ENCODE data around the gene DPYD. TPM values are rescaled to one million over a fixed set of nuclear protein-coding genes. Genes with fewer than 3 reads are reported as not detected.

DPYD gene
- total and polyA plus RNA-seq, 7 donors = 2.5 to 7.3 (median 5.1) TPM

- ATAC-seq = no peak
- no peak for TF ChIP-seq CTCF (IDR thresholded peaks at IDR 0.05)
- DNase-seq = no peak
- Histone ChIP-seq H3K9me3 (no peaks in the 10 kb centered on the region), H3K36me3 (ENCODE audit: insufficient read depth in 1 of 2, low read depth in 1 of 2) (no peaks in the 10 kb centered on the region), H3K4me3 (no peak overlapping the region), H3K27me3 (ENCODE audit: insufficient read depth in 3 of 3, low read length in 2 of 3) (no peaks in the 10 kb centered on the region), H3K4me1 (no peaks in the 10 kb centered on the region), H3K27ac (no peak overlapping the region)
- intact Hi-C loops (cut with DNase I) = no loop called here
These were observed 769.2 kb downstream of the DPYD start for GRCh38 chr1:97151651-97152050.

GRCh38 chr1:97145321-97145956 is 775.4 kb downstream of the DPYD start:
- Histone ChIP-seq H3K27ac (no peak overlapping the region), H3K4me1 (no peaks in the 10 kb centered on the region), H3K9me3 (no peaks in the 10 kb centered on the region), H3K36me3 (ENCODE audit: insufficient read depth in 1 of 2, low read depth in 1 of 2) (no peaks in the 10 kb centered on the region), H3K4me3 (no peak overlapping the region), H3K27me3 (ENCODE audit: insufficient read depth in 3 of 3, low read length in 2 of 3) (no peaks in the 10 kb centered on the region)
- DNase-seq (no peak), ATAC-seq (no peak)
- WGBS, 3 donors = 45 to 67% (median 49%) methylated on average over 6 of the region's 6 CpGs
- intact Hi-C loops (cut with DNase I) = no loop called here
- no peak for TF ChIP-seq CTCF (IDR thresholded peaks at IDR 0.05)

GRCh38 chr1:97144527-97144926 is 776.3 kb downstream of the DPYD start:
- no peaks in the 10 kb centered on the region for H3K4me1 ChIP-seq
- H3K4me3 ChIP-seq = no peak overlapping the region
- TF ChIP-seq CTCF (IDR thresholded peaks at IDR 0.05) = no peak
- H3K9me3 ChIP-seq = no peaks in the 10 kb centered on the region
- no peaks in the 10 kb centered on the region for H3K27me3 ChIP-seq (ENCODE audit: insufficient read depth in 3 of 3, low read length in 2 of 3)
- H3K27ac ChIP-seq = no peak overlapping the region
- ATAC-seq (no peak), DNase-seq (no peak)
- no peaks in the 10 kb centered on the region for H3K36me3 ChIP-seq (ENCODE audit: insufficient read depth in 1 of 2, low read depth in 1 of 2)
- intact Hi-C loops (cut with DNase I) = no loop called here

GRCh38 chr1:97143236-97143882 is 777.5 kb downstream of the DPYD start:
- ATAC-seq (no peak), DNase-seq (no peak)
- Histone ChIP-seq H3K27ac (no peak overlapping the region), H3K27me3 (ENCODE audit: insufficient read depth in 3 of 3, low read length in 2 of 3) (no peaks in the 10 kb centered on the region), H3K9me3 (no peaks in the 10 kb centered on the region), H3K4me1 (peaks cover 5% of the 10 kb centered on the region), H3K4me3 (no peak overlapping the region), H3K36me3 (ENCODE audit: insufficient read depth in 1 of 2, low read depth in 1 of 2) (no peaks in the 10 kb centered on the region)
- 94 to 96% (median 94%) methylated on average over 2 of the region's 2 CpGs for WGBS, 3 donors
- no peak for TF ChIP-seq CTCF (IDR thresholded peaks at IDR 0.05)
- intact Hi-C loops (cut with DNase I) = no loop called here

- DNase-seq (no peak), ATAC-seq (no peak)
- Histone ChIP-seq H3K4me1 (peaks cover 7% of the 10 kb centered on the region), H3K4me3 (no peak overlapping the region), H3K27ac (no peak overlapping the region), H3K9me3 (no peaks in the 10 kb centered on the region), H3K36me3 (ENCODE audit: insufficient read depth in 1 of 2, low read depth in 1 of 2) (no peaks in the 10 kb centered on the region), H3K27me3 (ENCODE audit: insufficient read depth in 3 of 3, low read length in 2 of 3) (no peaks in the 10 kb centered on the region)
- 91 to 93% (median 92%) methylated on average over 3 of the region's 3 CpGs for WGBS, 3 donors
- intact Hi-C loops (cut with DNase I) = no loop called here
- TF ChIP-seq CTCF (IDR thresholded peaks at IDR 0.05) = no peak
These were observed 780.2 kb downstream of the DPYD start for GRCh38 chr1:97140611-97141010.

Measured in psoas muscle (tissue), 8 donors.